HEK293 (cell line): Measurements from ENCODE around the gene UNC50.

ENCODE experiments used
- CTCF ChIP-seq: fragments of 450-650 bp; formaldehyde crosslinking; IDR thresholded peaks from 2 replicates; pipeline ENCODE4 v1.5.1; 2016; ENCODE audit warnings: missing biosample characterization, missing genetic modification characterization
- KLF10 ChIP-seq: fragments of 450-650 bp; IDR thresholded peaks from 2 replicates; pipeline ENCODE4 v1.5.1; 2018; ENCODE audit warnings: missing biosample characterization, mild to moderate bottlenecking, missing genetic modification characterization
- PRDM2 ChIP-seq: fragments of 450-650 bp; formaldehyde crosslinking; IDR thresholded peaks from 2 replicates; pipeline ENCODE4 v1.5.1; 2016; ENCODE audit warnings: missing biosample characterization, missing genetic modification characterization, borderline replicate concordance
- SP2 ChIP-seq: fragments of 450-650 bp; formaldehyde crosslinking; IDR thresholded peaks from 2 replicates; pipeline ENCODE4 v1.5.1; 2016; ENCODE audit warnings: missing biosample characterization, missing genetic modification characterization
- ZNF23 ChIP-seq: fragments of 450-650 bp; formaldehyde crosslinking; IDR thresholded peaks from 2 replicates; pipeline ENCODE4 v1.5.1; 2016; ENCODE audit warnings: missing biosample characterization, missing genetic modification characterization, borderline replicate concordance
- ZNF274 ChIP-seq, 2 experiments: fragments of 200-500 bp in 1 of 2; fragments of 450-650 bp in 1 of 2; sonication (Bioruptor generic) in 1 of 2; formaldehyde crosslinking in 1 of 2; IDR thresholded peaks; 2 replicates each; pipeline versions ENCODE4 v1.5.1 to v1.6.1; 2014 to 2016; ENCODE audit warnings: borderline replicate concordance in 1 of 2, inconsistent platforms in 1 of 2, low read length in 1 of 2, missing biosample characterization in 1 of 2, missing genetic modification characterization in 1 of 2
- ZNF311 ChIP-seq: fragments of 450-650 bp; formaldehyde crosslinking; IDR thresholded peaks from 2 replicates; pipeline ENCODE4 v1.5.1; 2017; ENCODE audit warnings: missing biosample characterization, missing genetic modification characterization, borderline replicate concordance

GRCh38 chr2:98663511-98664090 is 55.2 kb downstream of the UNC50 start:
- TF ChIP-seq PRDM2 (tag by site-specific recombination) (no peak), CTCF (no peak), ZNF274 (IDR thresholded peaks at IDR 0.05; ENCODE audit: low read length) (no peak), ZNF274 (tag by site-specific recombination; IDR thresholded peaks at IDR 0.05; ENCODE audit: borderline replicate concordance) (no peak), ZNF23 (tag by site-specific recombination) (no peak), KLF10 (no peak), ZNF311 (tag by site-specific recombination) (no peak), SP2 (tag by site-specific recombination) (no peak)
